ENCODE measurements around the gene RPS6KA2. TPM values are rescaled to one million over a fixed set of nuclear protein-coding genes. Genes with fewer than 3 reads are reported as not detected.

Gene RPS6KA2
- total and polyA plus RNA-seq, 2 donors (not counting 1 experiment from before 2014, with no cell fraction given): 2.2 to 16.0 TPM

GRCh38 chr6:166486536-166486880 is 140.5 kb downstream of the RPS6KA2 start:
- Histone ChIP-seq H4K20me1 (ENCODE audit: control insufficient read depth, insufficient read depth, low read length, poor library complexity, severe bottlenecking) (no peaks in the 10 kb centered on the region), H3K27me3 (replicated peaks in 1 of 4; ENCODE audit: control extremely low read depth in 1 of 4, control insufficient read depth in 3 of 4, insufficient read depth in 4 of 4, low read length in 3 of 4) (no peaks in the 10 kb centered on the region), H3K9me3 (ENCODE audit: control extremely low read depth in 1 of 3, control insufficient read depth in 2 of 3, insufficient read depth in 1 of 3, low read length in 2 of 3) (peaks cover 0 to 26% (median 6%) of the 10 kb centered on the region in 3 donors), H3K4me2 (replicated peaks; ENCODE audit: low read depth, low read length, poor library complexity, severe bottlenecking) (no peak overlapping the region), H3K9ac (ENCODE audit: low read length) (no peak overlapping the region), H2AFZ (ENCODE audit: insufficient read depth, low read depth, low read length, poor library complexity, severe bottlenecking) (no peak overlapping the region), H3K4me1 (ENCODE audit: control insufficient read depth in 2 of 2, insufficient read depth in 2 of 2, low read length in 2 of 2) (peaks cover 14 to 17% of the 10 kb centered on the region in 2 donors), H3K27ac (ENCODE audit: low read length in 2 of 2) (no peak overlapping the region), H3K36me3 (replicated peaks in 1 of 2; ENCODE audit: control extremely low read depth in 1 of 2, control insufficient read depth in 1 of 2, extremely low read depth in 1 of 2, insufficient read depth in 2 of 2, low read length in 1 of 2) (no peaks in the 10 kb centered on the region), H3K4me3 (ENCODE audit: control extremely low read depth in 1 of 5, extremely low read depth in 1 of 5, insufficient read depth in 1 of 5, low read depth in 2 of 5, low read length in 4 of 5) (no peak overlapping the region), H3K79me2 (ENCODE audit: control insufficient read depth, insufficient read depth, low read length) (no peaks in the 10 kb centered on the region)
- ChIA-PET CTCF (no interaction called here), POLR2A (no interaction called here)
- DNase-seq (no peak), ATAC-seq (ENCODE audit: low read depth) (no peak)
- H3K9me3 Mint-ChIP-seq (ENCODE audit: insufficient read depth): peaks cover 2% of the 10 kb centered on the region
- WGBS (ENCODE audit: insufficient coverage): 96% methylated on average over 5 of the region's 9 CpGs
- H3K27me3 Mint-ChIP-seq: no peaks in the 10 kb centered on the region
- TF ChIP-seq CTCF (IDR thresholded peaks at IDR 0.05) (no peak), EZH2 (IDR thresholded peaks at IDR 0.05; ENCODE audit: borderline replicate concordance, insufficient read depth, low read depth, low read length, poor library complexity, severe bottlenecking) (no peak)
- H3K4me3 Mint-ChIP-seq: no peak overlapping the region
- peaks cover 19% of the 10 kb centered on the region for H3K4me1 Mint-ChIP-seq
- H3K27ac Mint-ChIP-seq: peak overlapping the region; percentile 20
- intact Hi-C loops (cut with micrococcal nuclease): no loop called here

GRCh38 chr6:166485651-166486535 is 141.2 kb downstream of the RPS6KA2 start:
- Histone ChIP-seq H2AFZ (ENCODE audit: insufficient read depth, low read depth, low read length, poor library complexity, severe bottlenecking) (no peak overlapping the region), H3K36me3 (replicated peaks in 1 of 2; ENCODE audit: control extremely low read depth in 1 of 2, control insufficient read depth in 1 of 2, extremely low read depth in 1 of 2, insufficient read depth in 2 of 2, low read length in 1 of 2) (no peaks in the 10 kb centered on the region), H3K9me3 (ENCODE audit: control extremely low read depth in 1 of 3, control insufficient read depth in 2 of 3, insufficient read depth in 1 of 3, low read length in 2 of 3) (peaks cover 0 to 26% (median 6%) of the 10 kb centered on the region in 3 donors), H3K4me3 (ENCODE audit: control extremely low read depth in 1 of 5, extremely low read depth in 1 of 5, insufficient read depth in 1 of 5, low read depth in 2 of 5, low read length in 4 of 5) (no peak overlapping the region), H3K27ac (ENCODE audit: low read length in 2 of 2) (no peak overlapping the region), H3K79me2 (ENCODE audit: control insufficient read depth, insufficient read depth, low read length) (no peaks in the 10 kb centered on the region), H3K4me2 (replicated peaks; ENCODE audit: low read depth, low read length, poor library complexity, severe bottlenecking) (no peak overlapping the region), H4K20me1 (ENCODE audit: control insufficient read depth, insufficient read depth, low read length, poor library complexity, severe bottlenecking) (no peaks in the 10 kb centered on the region), H3K9ac (ENCODE audit: low read length) (no peak overlapping the region), H3K27me3 (replicated peaks in 1 of 4; ENCODE audit: control extremely low read depth in 1 of 4, control insufficient read depth in 3 of 4, insufficient read depth in 4 of 4, low read length in 3 of 4) (no peaks in the 10 kb centered on the region), H3K4me1 (ENCODE audit: control insufficient read depth in 2 of 2, insufficient read depth in 2 of 2, low read length in 2 of 2) (peaks cover 14 to 17% of the 10 kb centered on the region in 2 donors)
- Mint-ChIP-seq H3K4me1 (peaks cover 19% of the 10 kb centered on the region), H3K27me3 (no peaks in the 10 kb centered on the region), H3K4me3 (no peak overlapping the region), H3K9me3 (ENCODE audit: insufficient read depth) (peaks cover 2% of the 10 kb centered on the region), H3K27ac (no peak overlapping the region)
- POLR2A ChIA-PET: no interaction called here
- intact Hi-C loops (cut with micrococcal nuclease): no loop called here
- ATAC-seq (ENCODE audit: low read depth) (no peak), DNase-seq (no peak)
- TF ChIP-seq EZH2 (IDR thresholded peaks at IDR 0.05; ENCODE audit: borderline replicate concordance, insufficient read depth, low read depth, low read length, poor library complexity, severe bottlenecking) (no peak), CTCF (IDR thresholded peaks at IDR 0.05) (no peak)
- CTCF ChIA-PET: no interaction called here
- WGBS (ENCODE audit: insufficient coverage): 97% methylated on average over 20 of the region's 20 CpGs

Measured in B cell (primary cell).